H9 (cell line): ENCODE measurements around the gene THBS2. TPM values are rescaled to one million over a fixed set of nuclear protein-coding genes. Genes with fewer than 3 reads are reported as not detected.

Experiments
- DNase-seq: peaks from one replicate; pipeline ENCODE4 v3.0.0-alpha.2; 2017
- H2AFZ ChIP-seq: one replicate; pipeline ENCODE4 v1.6.1; 2013; ENCODE audit warnings: mild to moderate bottlenecking, low read length, control low read depth, moderate library complexity
- H2AK5ac ChIP-seq: 2 replicates; pipeline ENCODE4 v1.6.1; 2013; ENCODE audit warnings: low read length, control low read depth, mixed read lengths; ENCODE audit not compliant: insufficient read length
- H2BK120ac ChIP-seq: one replicate; pipeline ENCODE4 v1.6.1; 2013; ENCODE audit warnings: low read depth, mild to moderate bottlenecking, low read length, control low read depth, inconsistent platforms; ENCODE audit not compliant: poor library complexity, severe bottlenecking
- H2BK12ac ChIP-seq: 2 replicates; pipeline ENCODE4 v1.6.1; 2013; ENCODE audit warnings: low read length, control low read depth, mixed read lengths, low read depth; ENCODE audit not compliant: insufficient read length
- H2BK15ac ChIP-seq: 2 replicates; pipeline ENCODE4 v1.6.1; 2013; ENCODE audit warnings: low read depth, low read length, control low read depth
- H2BK20ac ChIP-seq: one replicate; pipeline ENCODE4 v1.6.1; 2013; ENCODE audit warnings: low read depth, mild to moderate bottlenecking, low read length, control low read depth, inconsistent platforms; ENCODE audit not compliant: poor library complexity, severe bottlenecking
- H2BK5ac ChIP-seq: 2 replicates; pipeline ENCODE4 v1.6.1; 2013; ENCODE audit warnings: low read length, control low read depth, mixed read lengths; ENCODE audit not compliant: insufficient read length
- H3K14ac ChIP-seq: 2 replicates; pipeline ENCODE4 v1.6.1; 2013; ENCODE audit warnings: low read length, control low read depth; ENCODE audit not compliant: insufficient read depth
- H3K18ac ChIP-seq: 2 replicates; pipeline ENCODE4 v1.6.1; 2013; ENCODE audit warnings: low read depth, mild to moderate bottlenecking, mixed read lengths, low read length, control low read depth; ENCODE audit not compliant: insufficient read length
- H3K23ac ChIP-seq: 2 replicates; pipeline ENCODE4 v1.6.1; 2013; ENCODE audit warnings: low read length, control low read depth, mixed read lengths, low read depth; ENCODE audit not compliant: insufficient read length
- H3K23me2 ChIP-seq: 2 replicates; pipeline ENCODE4 v1.6.1; 2013; ENCODE audit warnings: low read depth, mild to moderate bottlenecking, mixed read lengths, low read length, control low read depth; ENCODE audit not compliant: insufficient read length, poor library complexity, severe bottlenecking
- H3K27ac ChIP-seq: 2 replicates; pipeline ENCODE4 v1.5.1; 2013; ENCODE audit warnings: low read length, control low read depth, mixed read lengths, low read depth; ENCODE audit not compliant: insufficient read length
- H3K27me3 ChIP-seq: 2 replicates; pipeline ENCODE4 v1.6.1; 2013; ENCODE audit warnings: low read length, control low read depth, inconsistent platforms; ENCODE audit not compliant: insufficient read depth
- H3K4ac ChIP-seq: 2 replicates; pipeline ENCODE4 v1.6.1; 2013; ENCODE audit warnings: low read depth, mild to moderate bottlenecking, control low read depth, inconsistent platforms, low read length, moderate library complexity
- H3K4me1 ChIP-seq: 2 replicates; pipeline ENCODE4 v1.6.1; 2013; ENCODE audit warnings: low read length, control low read depth, inconsistent platforms; ENCODE audit not compliant: insufficient read depth
- H3K4me2 ChIP-seq: 2 replicates; pipeline ENCODE4 v1.6.1; 2013; ENCODE audit warnings: low read length, control low read depth, mixed read lengths; ENCODE audit not compliant: insufficient read length, insufficient read depth
- H3K56ac ChIP-seq: 2 replicates; pipeline ENCODE4 v1.6.1; 2013; ENCODE audit warnings: low read depth, mild to moderate bottlenecking, mixed read lengths, low read length, control low read depth; ENCODE audit not compliant: insufficient read length
- H3K79me1 ChIP-seq: 2 replicates; pipeline ENCODE4 v1.6.1; 2013; ENCODE audit warnings: low read depth, mild to moderate bottlenecking, moderate library complexity, low read length, control low read depth, inconsistent platforms; ENCODE audit not compliant: insufficient read depth, poor library complexity, severe bottlenecking
- H3K79me2 ChIP-seq: 2 replicates; pipeline ENCODE4 v1.6.1; 2013; ENCODE audit warnings: low read length, control low read depth, inconsistent platforms; ENCODE audit not compliant: insufficient read depth
- H3K9ac ChIP-seq: 2 replicates; pipeline ENCODE4 v1.6.1; 2013; ENCODE audit warnings: low read length, control low read depth, mixed read lengths; ENCODE audit not compliant: insufficient read length; ENCODE audit errors: extremely low read depth
- H3K9me3 ChIP-seq: one replicate; pipeline ENCODE4 v1.6.1; 2013; ENCODE audit warnings: low read depth, low read length, inconsistent platforms; ENCODE audit not compliant: control insufficient read depth
- H3T11ph ChIP-seq: one replicate; pipeline ENCODE4 v1.6.1; 2013; ENCODE audit warnings: mild to moderate bottlenecking, low read length, control low read depth, inconsistent platforms
- H4K20me1 ChIP-seq: one replicate; pipeline ENCODE4 v1.6.1; 2013; ENCODE audit not compliant: control insufficient read depth, insufficient read length, insufficient read depth
- H4K5ac ChIP-seq: 2 replicates; pipeline ENCODE4 v1.6.1; 2013; ENCODE audit warnings: low read depth, mild to moderate bottlenecking, mixed read lengths, low read length, control low read depth; ENCODE audit not compliant: insufficient read length
- H4K8ac ChIP-seq: replicated peaks from 2 replicates; pipeline ENCODE4 v1.6.1; 2013; ENCODE audit warnings: low read length, control low read depth, mixed read lengths, low read depth; ENCODE audit not compliant: insufficient read length
- H4K91ac ChIP-seq: 2 replicates; pipeline ENCODE4 v1.6.1; 2013; ENCODE audit warnings: low read depth, mild to moderate bottlenecking, moderate library complexity, mixed read lengths, low read length, control low read depth; ENCODE audit not compliant: insufficient read length
- H3K27ac Mint-ChIP-seq, 3 experiments: 2 replicates in 2 of 3; 3 replicates in 1 of 3; pipeline ENCODE4 v1.8.0; 2020 to 2021; ENCODE audit warnings: mixed read lengths in 3 of 3, mild to moderate bottlenecking in 1 of 3, moderate library complexity in 1 of 3
- H3K27me3 Mint-ChIP-seq: 2 replicates; pipeline ENCODE4 v1.8.0; 2021; ENCODE audit warnings: low read depth, mild to moderate bottlenecking, moderate library complexity, mixed read lengths
- H3K36me3 Mint-ChIP-seq, 3 experiments: 2 replicates in 2 of 3; 3 replicates in 1 of 3; pipeline ENCODE4 v1.8.0; 2020 to 2021; ENCODE audit warnings: low read depth in 3 of 3, mixed read lengths in 3 of 3; ENCODE audit not compliant: insufficient read depth in 1 of 3
- H3K4me1 Mint-ChIP-seq, 2 experiments: 2 replicates each; pipeline ENCODE4 v1.8.0; 2020; ENCODE audit warnings: mixed read lengths in 2 of 2
- H3K4me3 Mint-ChIP-seq, 2 experiments: 2 replicates in 1 of 2; 3 replicates in 1 of 2; pipeline ENCODE4 v1.8.0; 2020 to 2021; ENCODE audit warnings: mild to moderate bottlenecking in 2 of 2, mixed read lengths in 2 of 2, moderate library complexity in 1 of 2
- H3K9me3 Mint-ChIP-seq, 2 experiments: 2 replicates in 1 of 2; 3 replicates in 1 of 2; pipeline ENCODE4 v1.8.0; 2020; ENCODE audit warnings: mild to moderate bottlenecking in 2 of 2, mixed read lengths in 2 of 2, moderate library complexity in 1 of 2
- whole genome bisulfite sequencing: extraction: QIAGEN DNeasy Blood & Tissue Kit; methylation state at CpG from one replicate; pipeline ENCODE4 v1.1.7; 2013; ENCODE audit warnings: missing lambda C conversion rate, low lambda C conversion rate, mixed read lengths; ENCODE audit not compliant: insufficient read length; ENCODE audit errors: extremely low coverage; 5-methylcytosine and 5-hydroxymethylcytosine counted together
- total RNA-seq: library from RNA; stranded (reverse); gene quantifications from 2 replicates; pipeline ENCODE4 v1.2.1, GENCODE V29; 2021
- TF ChIP-seq, protein P1 (sequence below): fragments of 200-600 bp; sonication (generic); conservative IDR thresholded peaks from 3 replicates; pipeline ENCODE4 v1.8.0; 2021; ENCODE audit warnings: antibody characterized with exemption, mild to moderate bottlenecking

THBS2 gene
- total RNA-seq, 1 experiment from 2014 or later: 14.7 TPM

DNA sequence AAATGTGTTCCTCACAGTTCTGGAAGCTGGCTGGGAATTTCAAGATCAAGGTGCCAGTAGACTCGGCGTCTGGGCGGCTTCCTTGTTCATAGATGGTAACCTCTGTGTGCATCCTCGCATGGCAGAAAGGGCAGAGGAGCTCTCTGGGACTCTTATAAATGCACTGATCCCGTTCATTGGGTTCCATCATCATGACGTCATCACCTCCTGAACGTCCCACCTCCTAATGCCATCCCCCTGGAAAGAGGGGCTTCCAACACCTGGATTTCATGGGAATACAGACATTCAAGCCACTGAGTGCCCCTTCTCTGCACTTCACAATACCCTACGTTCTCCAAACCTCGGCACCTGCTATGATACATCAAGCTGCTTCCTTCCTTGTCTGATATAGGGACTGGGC is 37.5 kb upstream of the THBS2 start:
- H3K27ac Mint-ChIP-seq: no peak overlapping the region
- Histone ChIP-seq H3K4me2 (no peak overlapping the region), H4K5ac (no peak overlapping the region), H3K56ac (no peak overlapping the region), H3K23me2 (no peaks in the 10 kb centered on the region), H4K91ac (no peak overlapping the region), H3K4ac (no peak overlapping the region), H3K9me3 (no peaks in the 10 kb centered on the region), H3K18ac (no peak overlapping the region), H4K20me1 (no peaks in the 10 kb centered on the region), H3K4me1 (no peaks in the 10 kb centered on the region; the same call in 1 of the 2 replicates), H3K23ac (no peak overlapping the region), H3K79me2 (no peaks in the 10 kb centered on the region), H2BK15ac (no peak overlapping the region), H3K9ac (no peak overlapping the region), H2BK20ac (no peak overlapping the region), H3K14ac (no peak overlapping the region), H2BK120ac (no peak overlapping the region), H3T11ph (no peak overlapping the region), H3K27ac (no peak overlapping the region), H2BK12ac (no peak overlapping the region), H3K27me3 (no peaks in the 10 kb centered on the region), H2AK5ac (no peak overlapping the region), H4K8ac (no peak overlapping the region), H2BK5ac (no peak overlapping the region), H2AFZ (no peak overlapping the region), H3K79me1 (no peaks in the 10 kb centered on the region)
- DNase-seq: no peak
- no peaks in the 10 kb centered on the region; a peak in 1 of 7 replicates for H3K36me3 Mint-ChIP-seq
- H3K4me1 Mint-ChIP-seq: peaks cover 6 to 10% of the 10 kb centered on the region in 2 experiments
- no peaks in the 10 kb centered on the region; a peak in 1 of 5 replicates for H3K9me3 Mint-ChIP-seq
- TF ChIP-seq, protein P1, sequence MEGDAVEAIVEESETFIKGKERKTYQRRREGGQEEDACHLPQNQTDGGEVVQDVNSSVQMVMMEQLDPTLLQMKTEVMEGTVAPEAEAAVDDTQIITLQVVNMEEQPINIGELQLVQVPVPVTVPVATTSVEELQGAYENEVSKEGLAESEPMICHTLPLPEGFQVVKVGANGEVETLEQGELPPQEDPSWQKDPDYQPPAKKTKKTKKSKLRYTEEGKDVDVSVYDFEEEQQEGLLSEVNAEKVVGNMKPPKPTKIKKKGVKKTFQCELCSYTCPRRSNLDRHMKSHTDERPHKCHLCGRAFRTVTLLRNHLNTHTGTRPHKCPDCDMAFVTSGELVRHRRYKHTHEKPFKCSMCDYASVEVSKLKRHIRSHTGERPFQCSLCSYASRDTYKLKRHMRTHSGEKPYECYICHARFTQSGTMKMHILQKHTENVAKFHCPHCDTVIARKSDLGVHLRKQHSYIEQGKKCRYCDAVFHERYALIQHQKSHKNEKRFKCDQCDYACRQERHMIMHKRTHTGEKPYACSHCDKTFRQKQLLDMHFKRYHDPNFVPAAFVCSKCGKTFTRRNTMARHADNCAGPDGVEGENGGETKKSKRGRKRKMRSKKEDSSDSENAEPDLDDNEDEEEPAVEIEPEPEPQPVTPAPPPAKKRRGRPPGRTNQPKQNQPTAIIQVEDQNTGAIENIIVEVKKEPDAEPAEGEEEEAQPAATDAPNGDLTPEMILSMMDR: no peak
- WGBS: no CpG with 5 or more reads among the region's 9 CpGs
- H3K27me3 Mint-ChIP-seq: no peaks in the 10 kb centered on the region; the same call in none of the 2 replicates
- H3K4me3 Mint-ChIP-seq: no peak overlapping the region
